Measurements from ENCODE around the gene CCNI. TPM values are rescaled to one million over a fixed set of nuclear protein-coding genes. Genes with fewer than 3 reads are reported as not detected.

The CCNI gene
- total RNA-seq, 1 experiment from 2014 or later = 147 TPM

DNA sequence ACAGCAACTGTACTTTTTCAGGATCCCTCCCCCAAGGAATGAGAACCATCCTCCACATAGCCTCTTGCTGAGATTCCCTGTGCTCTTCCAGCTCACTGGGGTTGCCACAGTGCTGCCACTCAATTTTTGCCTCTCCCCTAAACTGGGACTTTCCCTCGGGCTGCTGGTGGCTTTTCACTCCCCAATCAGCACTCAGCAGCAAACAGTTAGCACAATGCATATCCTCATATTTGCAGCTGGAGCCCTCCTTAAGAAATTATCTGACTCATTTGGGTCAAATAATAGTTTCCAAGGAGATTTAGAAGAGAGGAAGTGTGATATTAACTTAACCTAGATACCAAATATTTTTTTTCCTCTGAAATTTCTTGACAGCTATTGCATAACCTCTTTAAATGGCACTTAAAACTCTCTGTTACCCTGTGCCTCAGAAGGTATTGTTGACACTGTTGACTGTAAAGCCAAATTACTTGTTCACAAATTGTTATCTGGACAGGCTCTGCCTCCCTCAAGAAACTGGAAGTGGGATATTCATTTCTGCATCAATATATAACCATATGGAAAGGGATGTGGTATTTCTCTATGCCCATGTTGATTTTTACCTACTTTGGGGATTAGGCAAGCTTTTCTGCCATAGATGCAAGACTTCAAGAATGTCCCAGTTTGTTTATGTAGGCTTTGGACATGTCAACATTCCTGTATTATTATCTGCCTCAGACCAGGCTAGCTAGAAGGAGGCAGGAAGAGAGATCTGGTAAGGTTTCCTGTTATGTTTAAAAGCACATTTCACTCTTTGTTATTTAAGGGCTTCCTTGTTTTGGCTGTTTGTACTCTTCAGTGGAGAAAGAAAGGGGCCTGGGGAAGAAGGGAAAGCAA, 68.2 kb downstream of the CCNI start:
- no peak for DNase-seq (ENCODE audit: extremely low read depth, low read depth)

DNA sequence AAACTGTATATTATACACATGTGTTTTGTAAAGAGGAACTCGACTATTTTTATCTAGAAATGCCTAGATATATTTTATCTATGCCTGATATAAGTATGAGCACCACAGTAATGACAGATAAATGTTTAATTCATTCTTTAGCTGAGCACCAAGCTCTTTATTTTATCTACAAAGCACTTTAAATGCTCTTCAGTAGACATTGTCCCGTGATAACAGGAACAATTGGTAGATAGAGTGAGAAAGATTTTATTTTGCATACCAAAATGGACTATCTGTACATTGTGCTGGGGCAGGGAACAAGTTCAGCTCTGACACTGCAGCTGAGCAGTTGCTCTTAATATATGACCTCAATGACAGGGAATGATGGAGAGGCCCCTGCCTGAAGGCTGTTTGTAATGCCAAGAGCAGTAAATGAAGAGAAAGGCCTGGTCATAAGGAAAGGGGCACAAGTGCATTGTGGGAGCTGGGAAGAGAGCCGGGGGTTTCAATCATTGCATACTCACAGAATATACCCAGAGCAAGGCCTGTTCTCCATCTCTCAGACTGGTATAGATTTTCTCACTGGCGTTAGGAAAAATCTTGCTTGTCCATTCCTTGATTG, 68.9 kb downstream of the CCNI start:
- no peak for DNase-seq (ENCODE audit: extremely low read depth, low read depth)

DNA sequence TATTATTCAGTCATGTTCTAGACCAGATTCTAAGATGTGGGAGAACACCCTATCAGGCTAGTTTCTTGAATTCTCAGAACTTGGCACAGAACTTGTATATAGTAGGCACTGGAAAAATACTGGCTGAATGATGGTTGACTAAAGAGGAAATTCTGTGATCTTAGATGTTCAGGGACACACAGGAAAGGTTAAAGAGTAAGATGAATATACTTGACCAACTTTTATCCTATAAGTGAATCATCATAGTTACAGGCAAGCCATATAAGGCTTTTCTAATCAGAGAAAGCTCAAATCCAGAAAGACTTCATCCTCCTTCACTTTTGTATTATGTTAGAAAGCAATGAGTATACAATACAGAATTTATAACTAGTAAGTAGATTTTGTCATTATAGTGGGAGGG, 72.4 kb downstream of the CCNI start:
- no peak for DNase-seq (ENCODE audit: extremely low read depth, low read depth)

DNA sequence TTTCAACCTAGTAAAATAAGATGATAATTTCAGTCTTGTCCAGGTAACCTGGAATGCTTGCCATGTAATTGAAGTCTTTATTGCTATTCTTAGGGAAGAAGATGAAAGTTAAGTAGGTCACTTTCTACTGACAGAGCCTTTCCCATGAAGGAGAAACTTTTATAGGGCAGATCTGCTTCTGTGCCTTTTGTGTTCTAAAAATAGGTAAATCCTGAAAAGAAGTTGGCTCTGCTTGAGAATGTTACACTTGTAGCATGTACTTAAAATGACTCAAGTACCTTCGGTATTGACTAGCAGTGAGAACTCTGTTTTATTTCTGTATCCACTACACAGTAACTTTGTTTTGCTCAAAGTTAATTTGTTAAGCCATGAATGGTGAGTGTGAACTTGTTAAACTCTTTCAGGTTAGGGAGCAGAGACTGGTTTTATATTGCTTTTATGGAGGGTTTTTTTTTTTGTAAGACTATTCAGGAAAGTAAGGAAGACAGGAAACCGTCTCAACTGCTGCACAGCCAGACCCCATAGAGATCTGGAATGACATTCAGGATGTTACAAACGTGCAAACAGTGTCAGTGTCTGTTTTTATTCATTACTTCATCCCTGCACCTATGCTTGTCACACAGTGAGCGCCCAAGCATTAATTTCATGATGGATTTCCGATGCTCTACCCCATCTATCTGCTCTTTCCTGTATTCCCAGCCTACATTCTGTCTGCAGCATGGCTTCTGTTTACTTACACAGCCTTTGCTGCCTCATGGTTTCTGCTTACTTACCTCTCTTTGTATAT, 73.3 kb downstream of the CCNI start:
- no peak for DNase-seq (ENCODE audit: extremely low read depth, low read depth)

DNA sequence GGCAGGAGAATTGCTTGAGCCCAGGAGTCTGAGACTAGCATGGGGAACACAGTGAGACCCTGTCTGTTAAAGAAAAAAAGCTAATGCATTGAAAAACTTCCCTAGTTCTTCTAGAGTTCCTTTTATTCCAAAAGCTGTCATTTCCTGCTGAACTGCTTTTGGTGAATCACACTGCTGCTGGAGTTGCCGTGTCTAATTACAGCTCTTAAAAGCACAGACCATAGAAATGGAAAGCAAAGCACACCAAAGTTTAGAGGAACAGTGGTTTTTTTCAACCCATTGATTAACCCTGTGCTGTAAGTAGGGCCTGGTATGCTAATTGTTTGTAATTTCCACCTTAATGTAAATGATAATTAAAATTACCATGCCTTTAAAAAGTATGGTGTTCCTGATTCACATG, 73.9 kb downstream of the CCNI start:
- DNase-seq (ENCODE audit: extremely low read depth, low read depth) = no peak

DNA sequence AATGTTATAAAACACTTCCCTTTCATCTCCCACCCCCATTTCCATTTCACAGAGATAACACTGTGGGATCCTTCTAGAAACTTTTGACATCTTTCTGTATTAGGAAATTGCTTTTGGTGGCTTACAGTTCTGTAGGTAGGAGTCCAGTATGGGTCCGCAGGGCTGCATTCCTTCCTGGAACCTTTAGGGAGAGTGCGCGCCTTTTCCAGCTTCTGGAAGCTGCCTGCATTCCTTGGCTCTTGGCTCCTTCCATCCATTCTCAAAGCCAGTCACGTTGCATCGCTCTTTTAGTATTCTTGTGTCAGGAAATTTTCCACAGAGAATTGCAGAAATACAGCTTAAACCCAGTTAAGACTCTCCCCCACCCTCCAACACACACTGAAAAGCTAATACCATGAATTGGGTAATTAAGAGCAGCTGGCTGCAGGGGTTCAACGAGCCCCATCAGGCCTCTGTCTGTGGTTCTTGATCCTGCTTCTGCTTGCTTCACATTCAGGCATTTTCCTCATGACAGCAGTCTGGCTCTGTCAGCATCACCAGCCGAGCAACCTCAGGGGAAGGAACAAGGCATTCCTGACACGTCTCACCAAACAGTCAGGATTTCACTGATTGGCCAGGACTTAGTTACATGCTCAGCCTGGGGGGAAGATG, 77.4 kb downstream of the CCNI start:
- no peak for DNase-seq (ENCODE audit: extremely low read depth, low read depth)

DNA sequence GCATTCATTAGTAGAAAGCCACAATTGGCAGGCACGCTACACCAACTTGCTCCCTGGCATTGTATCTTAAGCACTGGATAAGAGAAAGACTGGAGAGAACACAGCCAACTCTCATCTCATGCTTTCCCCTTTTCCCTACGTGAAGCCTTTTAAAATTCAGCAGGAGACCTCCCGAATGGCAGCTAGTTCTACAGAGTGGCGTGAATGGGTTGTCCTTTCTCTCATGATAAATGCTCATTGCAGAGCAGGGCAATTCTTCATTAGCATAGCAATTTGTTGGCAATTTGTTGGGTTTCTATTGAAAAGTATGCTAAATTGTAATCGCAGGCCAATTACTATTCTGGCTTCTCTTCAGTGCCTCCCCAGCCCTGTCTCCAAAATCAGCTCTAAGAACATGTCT, 78.3 kb downstream of the CCNI start:
- DNase-seq (ENCODE audit: extremely low read depth, low read depth) = no peak

Other genes starting within 250 kb of the CCNI start
- not detected in 2 replicates for gene SOWAHB, start 177.8 kb downstream of the CCNI start, total RNA-seq (2014; rRNA removed; shearing (Covaris generic))
- gene SEPTIN11, start 126.2 kb downstream of the CCNI start, total RNA-seq (2014; rRNA removed; shearing (Covaris generic)) = 28.6 and 32.2 TPM in 2 replicates
- 7.6 and 8.9 TPM in 2 replicates for gene CCNG2, start 81.2 kb upstream of the CCNI start, total RNA-seq (2014; rRNA removed; shearing (Covaris generic))